KOPT-K1 (cell line): ENCODE measurements around the gene SLC41A3.

Experiments
- H3K27ac ChIP-seq: fragments of 200-600 bp; sonication (generic); 2 replicates; pipeline ENCODE4 v1.5.1; 2016; ENCODE audit warnings: antibody characterized with exemption, mild to moderate bottlenecking, low read depth, low read length; ENCODE audit not compliant: poor library complexity, severe bottlenecking
- H3K36me3 ChIP-seq: fragments of 200-600 bp; sonication (generic); 2 replicates; pipeline ENCODE4 v1.5.1; 2017; ENCODE audit warnings: antibody characterized with exemption, mild to moderate bottlenecking, low read length, moderate library complexity; ENCODE audit not compliant: insufficient read depth
- H3K9me3 ChIP-seq: fragments of 200-600 bp; sonication (generic); 2 replicates; pipeline ENCODE4 v1.5.1; 2017; ENCODE audit warnings: antibody characterized with exemption, low read length, mild to moderate bottlenecking; ENCODE audit not compliant: insufficient read depth, poor library complexity, severe bottlenecking

The SLC41A3 gene

GRCh38 chr3:126112531-126113237, 28.8 kb upstream of the SLC41A3 start:
- H3K27ac ChIP-seq: no peak overlapping the region
- no peaks in the 10 kb centered on the region for H3K36me3 ChIP-seq
- H3K9me3 ChIP-seq: no peaks in the 10 kb centered on the region

GRCh38 chr3:126111566-126112475, 27.9 kb upstream of the SLC41A3 start:
- H3K27ac ChIP-seq: no peak overlapping the region
- H3K9me3 ChIP-seq: no peaks in the 10 kb centered on the region
- H3K36me3 ChIP-seq: no peaks in the 10 kb centered on the region

- Histone ChIP-seq H3K27ac (no peak overlapping the region), H3K9me3 (no peaks in the 10 kb centered on the region), H3K36me3 (no peaks in the 10 kb centered on the region)
Observed at GRCh38 chr3:126111126-126111551, 27.2 kb upstream of the SLC41A3 start.

DNA sequence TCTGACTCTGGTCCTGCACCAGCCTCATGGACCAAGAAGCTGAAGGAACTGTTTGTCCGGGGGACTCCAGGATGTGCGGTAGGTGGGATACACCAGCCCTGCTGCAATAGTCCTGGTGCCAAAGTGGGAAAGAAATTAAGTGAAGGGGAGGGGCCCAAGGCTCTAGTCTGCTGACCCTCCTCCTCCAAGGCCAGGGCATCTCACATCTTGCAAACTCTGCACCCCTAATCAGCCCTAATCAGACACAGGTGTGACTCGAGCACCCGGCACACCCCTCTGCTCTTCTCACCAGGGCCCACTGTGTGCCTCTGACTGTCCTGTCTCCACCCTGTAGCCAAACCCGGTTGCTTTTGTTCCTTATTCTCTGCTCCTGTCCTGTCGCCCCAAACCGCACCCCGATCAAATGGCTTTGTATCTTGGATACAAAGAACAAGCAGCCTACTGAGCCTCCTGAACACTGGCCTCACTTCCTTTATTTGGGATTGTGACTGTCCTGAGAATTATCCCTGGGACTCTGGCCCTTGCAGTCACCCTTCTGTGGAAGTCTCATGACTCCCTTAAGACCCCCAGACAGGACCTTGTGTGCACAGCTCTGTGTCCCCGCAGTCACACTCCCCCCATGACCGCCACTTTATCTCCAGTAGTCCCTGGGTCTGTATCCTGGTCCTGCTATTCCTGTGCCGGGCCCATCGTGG, 26.7 kb upstream of the SLC41A3 start:
- Histone ChIP-seq H3K36me3 (no peaks in the 10 kb centered on the region), H3K27ac (no peak overlapping the region), H3K9me3 (no peaks in the 10 kb centered on the region)

GRCh38 chr3:126109880-126110235, 25.9 kb upstream of the SLC41A3 start:
- Histone ChIP-seq H3K36me3 (no peaks in the 10 kb centered on the region), H3K27ac (no peak overlapping the region), H3K9me3 (no peaks in the 10 kb centered on the region)

DNA sequence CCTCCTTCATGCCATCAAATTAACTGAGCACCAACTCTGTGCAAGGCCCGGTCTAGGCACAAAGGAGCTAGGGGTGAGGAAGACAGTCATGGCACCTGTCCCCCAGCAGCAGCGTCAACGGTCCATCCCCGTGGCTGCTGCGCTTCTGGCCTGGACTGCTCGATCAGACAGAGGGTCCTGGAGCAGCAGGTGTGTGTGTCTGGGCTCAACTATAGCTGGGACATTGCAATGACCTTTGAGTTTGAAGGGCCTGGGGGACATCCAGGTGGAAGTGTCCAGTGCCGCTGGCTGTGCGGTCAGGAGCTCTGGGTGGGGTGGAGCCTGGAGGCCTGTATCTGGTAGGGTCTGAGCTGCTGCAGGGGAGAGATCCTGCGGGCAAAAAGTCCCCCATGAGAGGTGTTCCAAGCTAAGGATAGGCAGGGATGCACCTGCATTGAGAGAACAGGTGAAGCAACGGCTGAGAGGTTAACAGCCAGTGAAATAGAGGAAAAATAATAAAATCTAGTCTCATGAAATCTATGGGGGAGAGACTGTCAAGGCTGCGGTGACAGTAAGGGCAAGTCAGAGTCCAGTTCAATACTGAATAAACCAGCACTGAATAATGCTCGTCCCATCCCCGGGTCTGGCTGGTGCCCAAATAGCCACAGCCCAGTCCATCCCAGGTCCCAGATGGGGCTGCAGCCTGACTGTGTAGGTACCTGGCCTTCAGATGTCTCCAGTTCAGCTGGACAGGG, 25.4 kb upstream of the SLC41A3 start:
- no peaks in the 10 kb centered on the region for H3K36me3 ChIP-seq
- H3K9me3 ChIP-seq: no peaks in the 10 kb centered on the region
- H3K27ac ChIP-seq: no peak overlapping the region

GRCh38 chr3:126108676-126109050, 24.7 kb upstream of the SLC41A3 start:
- Histone ChIP-seq H3K27ac (no peak overlapping the region), H3K36me3 (no peaks in the 10 kb centered on the region), H3K9me3 (no peaks in the 10 kb centered on the region)

- Histone ChIP-seq H3K27ac (no peak overlapping the region), H3K36me3 (no peaks in the 10 kb centered on the region), H3K9me3 (no peaks in the 10 kb centered on the region)
Observed at GRCh38 chr3:126107957-126108675, 24.2 kb upstream of the SLC41A3 start.

DNA sequence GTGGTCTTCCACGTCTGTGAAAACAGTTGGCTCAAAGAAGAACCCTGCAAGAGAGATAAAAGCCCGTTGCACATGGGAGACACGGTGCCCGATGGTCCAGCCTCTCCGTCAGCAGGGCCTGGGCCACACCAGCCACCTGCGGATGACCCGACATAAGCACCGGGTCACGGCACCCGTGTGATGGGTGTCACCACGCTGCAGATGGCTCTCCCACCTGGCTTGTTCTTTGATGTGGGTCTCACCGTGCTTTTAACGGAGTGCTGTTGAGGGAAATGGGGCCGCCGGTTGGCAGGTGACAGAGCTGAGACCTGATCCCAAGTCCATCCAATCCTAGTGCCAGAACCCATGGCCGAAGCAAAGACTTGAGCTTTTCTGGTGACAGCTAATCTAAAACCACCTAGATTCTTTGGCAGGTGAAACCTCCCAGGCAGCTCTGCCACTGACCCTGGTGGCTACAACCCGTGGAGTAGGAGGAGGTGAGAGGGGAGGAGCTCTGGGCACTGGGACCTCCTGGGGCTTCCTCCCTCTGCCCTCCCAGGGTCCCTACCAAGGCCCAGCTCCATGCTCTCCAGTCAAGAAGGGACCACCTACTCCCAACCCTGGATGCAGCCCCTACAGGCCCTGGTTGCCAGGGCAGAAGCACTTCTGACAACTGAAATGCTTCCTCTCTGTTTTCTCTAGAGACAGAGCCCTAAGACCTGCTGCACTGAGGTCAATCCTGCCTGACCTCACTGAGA, 23.4 kb upstream of the SLC41A3 start:
- Histone ChIP-seq H3K36me3 (no peaks in the 10 kb centered on the region), H3K9me3 (no peaks in the 10 kb centered on the region), H3K27ac (no peak overlapping the region)

DNA sequence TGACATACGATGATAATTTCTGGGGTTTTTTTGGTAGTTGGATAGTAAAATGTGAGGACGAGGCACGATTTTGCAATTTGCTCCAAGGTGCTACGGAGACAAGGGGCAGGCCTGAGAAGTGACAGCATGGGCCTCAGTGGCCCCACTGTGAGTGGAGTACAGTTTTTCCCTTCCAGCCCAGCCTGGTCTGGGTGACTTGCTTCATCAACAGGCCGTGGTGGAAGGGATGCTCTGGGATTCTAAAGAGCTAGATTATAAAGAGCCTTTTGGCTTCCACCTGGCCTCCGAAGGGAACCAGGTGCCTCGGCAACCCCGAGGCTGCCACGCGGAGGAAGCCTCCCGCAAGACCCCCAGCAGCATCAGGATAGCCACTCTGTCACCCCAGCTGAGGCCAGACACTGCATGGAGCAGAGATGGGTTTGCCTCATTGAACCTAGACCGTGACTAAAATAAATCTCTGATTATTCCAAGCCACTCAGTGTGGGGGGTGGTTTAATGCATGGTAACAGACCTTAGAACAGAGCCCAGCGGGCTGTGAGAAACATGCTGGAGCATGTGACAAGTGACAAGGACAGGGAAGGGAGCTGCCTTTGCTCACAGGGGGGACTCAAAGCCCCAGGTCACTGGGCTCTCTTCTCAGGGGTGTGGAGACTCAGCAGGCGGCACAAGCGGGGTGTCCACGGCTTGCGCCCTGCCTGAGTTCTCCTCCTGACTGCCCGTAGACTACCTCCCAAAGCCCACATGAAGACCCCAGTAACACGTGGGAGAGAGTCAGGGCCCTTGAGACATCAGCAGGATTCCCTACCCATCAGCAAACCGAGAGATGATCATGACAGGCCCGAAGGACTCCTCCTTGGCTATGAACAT, 22.6 kb upstream of the SLC41A3 start:
- Histone ChIP-seq H3K27ac (no peak overlapping the region), H3K36me3 (no peaks in the 10 kb centered on the region), H3K9me3 (no peaks in the 10 kb centered on the region)

GRCh38 chr3:126105691-126106187, 21.8 kb upstream of the SLC41A3 start:
- no peaks in the 10 kb centered on the region for H3K9me3 ChIP-seq
- H3K36me3 ChIP-seq: no peaks in the 10 kb centered on the region
- H3K27ac ChIP-seq: no peak overlapping the region

DNA sequence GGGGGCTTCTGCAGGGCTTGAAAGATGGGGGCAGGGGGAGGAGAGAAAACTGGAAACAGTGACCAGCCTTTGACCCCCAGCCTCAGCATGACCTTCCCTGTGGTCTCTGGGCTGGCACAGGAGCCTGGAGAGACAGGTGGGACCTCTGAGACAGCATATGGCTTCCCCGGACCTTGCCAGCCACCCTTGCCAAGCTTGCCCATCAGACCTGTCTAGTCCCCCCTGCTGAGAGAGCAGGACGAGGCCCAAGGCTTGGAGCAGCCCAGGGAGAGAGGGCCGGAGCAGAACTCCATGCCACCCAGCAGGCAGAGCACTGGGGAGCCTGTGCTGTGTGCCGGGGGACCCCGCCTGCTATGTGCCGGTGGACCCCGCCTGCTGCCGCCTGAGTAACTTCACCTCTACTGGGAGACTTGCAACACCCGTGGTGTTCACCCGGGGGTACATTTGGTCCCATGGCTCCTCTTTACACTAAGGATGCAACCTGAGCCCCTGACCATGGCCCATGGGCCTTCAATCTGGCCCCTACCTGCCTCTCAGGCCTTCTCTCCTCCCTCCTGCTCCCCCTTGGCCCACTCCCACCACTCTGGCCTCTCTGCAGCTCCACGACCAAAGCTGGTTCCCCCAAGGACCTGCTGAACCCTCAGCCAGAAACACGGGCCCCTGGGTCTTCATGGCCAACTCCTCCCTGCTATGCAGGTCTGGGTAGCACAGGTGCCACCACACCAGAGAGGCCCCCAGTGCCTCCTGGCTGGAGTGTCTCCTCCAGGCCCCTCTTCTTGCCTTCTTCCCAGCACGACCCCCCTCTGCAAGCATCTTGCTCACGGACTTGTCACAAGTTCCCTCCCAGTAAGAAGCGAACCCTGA, 21.1 kb upstream of the SLC41A3 start:
- Histone ChIP-seq H3K27ac (no peak overlapping the region), H3K9me3 (no peaks in the 10 kb centered on the region), H3K36me3 (no peaks in the 10 kb centered on the region)
